Gastroesophageal sphincter (tissue), 4 donors: ENCODE results near the gene CD96. TPM values are rescaled to one million over a fixed set of nuclear protein-coding genes. Genes with fewer than 3 reads are reported as not detected.

Experiments used
- ATAC-seq: fragments of 150-250 bp; one replicate; pipeline ENCODE4 v1.9.1; 2016; ENCODE audit warnings: mild to moderate bottlenecking, moderate library complexity
- H3K27ac ChIP-seq, 4 donors: fragments of 200-600 bp; sonication (generic) in 3 of 4; 1 replicate in 3 of 4; 2 replicates in 1 of 4; pipeline ENCODE4 v1.5.1; 2016 to 2019
- H3K27me3 ChIP-seq: fragments of 200-600 bp; sonication (generic); one replicate; pipeline ENCODE4 v1.5.1; 2019
- H3K36me3 ChIP-seq, 2 donors: fragments of 200-600 bp; sonication (generic); one replicate each; pipeline ENCODE4 v1.5.1; 2019; ENCODE audit warnings: control low read depth in 1 of 2
- H3K4me1 ChIP-seq, 3 donors: fragments of 200-600 bp; sonication (generic); 1 replicate in 2 of 3; 2 replicates in 1 of 3; pipeline ENCODE4 v1.5.1; 2016 to 2019; ENCODE audit warnings: control low read depth in 2 of 3
- H3K4me3 ChIP-seq, 2 donors: fragments of 200-600 bp; sonication (generic); one replicate each; pipeline ENCODE4 v1.5.1; 2019; ENCODE audit warnings: mild to moderate bottlenecking in 1 of 2, moderate library complexity in 1 of 2
- H3K9me3 ChIP-seq, 3 donors: fragments of 200-600 bp; sonication (generic); one replicate each; pipeline ENCODE4 v1.5.1; 2017 to 2019; ENCODE audit warnings: control low read depth in 2 of 3
- EP300 ChIP-seq: sonication (generic); formaldehyde crosslinking; IDR thresholded peaks from one replicate; pipeline ENCODE4 v1.6.1; 2017; ENCODE audit warnings: antibody characterized with exemption, mild to moderate bottlenecking
- POLR2A ChIP-seq, 2 donors: fragments of 450-650 bp; IDR thresholded peaks; one replicate each; pipeline ENCODE4 v1.6.1; 2017; ENCODE audit warnings: antibody characterized with exemption in 2 of 2, mild to moderate bottlenecking in 2 of 2, moderate library complexity in 1 of 2
- POLR2AphosphoS5 ChIP-seq: sonication (generic); formaldehyde crosslinking; IDR thresholded peaks from one replicate; pipeline ENCODE4 v1.6.1; 2017; ENCODE audit warnings: antibody characterized with exemption
- WGBS, 2 donors: methylation state at CpG; one replicate each; pipeline ENCODE4 v1.1.5; 2018; ENCODE audit warnings: low coverage in 1 of 2; 5-methylcytosine and 5-hydroxymethylcytosine counted together
- total RNA-seq, 4 donors: library from RNA; depleted of rRNA; stranded (reverse); fragments of >200 nt; gene quantifications; one replicate each; pipeline ENCODE4 v1.1.0, GENCODE V29; 2016
- TF ChIP-seq, protein P1 (sequence below), 4 experiments: fragments of 200-600 bp in 2 of 4; fragments of 450-650 bp in 2 of 4; sonication (generic) in 1 of 4; IDR thresholded peaks; one replicate each; pipeline ENCODE4 v1.5.1; 2017 to 2019; ENCODE audit warnings: antibody characterized with exemption in 4 of 4, mild to moderate bottlenecking in 2 of 4, moderate library complexity in 2 of 4

Gene CD96
- total RNA-seq, 4 donors from 2014 or later = 0.19 to 1.2 (median 1.0) TPM

DNA sequence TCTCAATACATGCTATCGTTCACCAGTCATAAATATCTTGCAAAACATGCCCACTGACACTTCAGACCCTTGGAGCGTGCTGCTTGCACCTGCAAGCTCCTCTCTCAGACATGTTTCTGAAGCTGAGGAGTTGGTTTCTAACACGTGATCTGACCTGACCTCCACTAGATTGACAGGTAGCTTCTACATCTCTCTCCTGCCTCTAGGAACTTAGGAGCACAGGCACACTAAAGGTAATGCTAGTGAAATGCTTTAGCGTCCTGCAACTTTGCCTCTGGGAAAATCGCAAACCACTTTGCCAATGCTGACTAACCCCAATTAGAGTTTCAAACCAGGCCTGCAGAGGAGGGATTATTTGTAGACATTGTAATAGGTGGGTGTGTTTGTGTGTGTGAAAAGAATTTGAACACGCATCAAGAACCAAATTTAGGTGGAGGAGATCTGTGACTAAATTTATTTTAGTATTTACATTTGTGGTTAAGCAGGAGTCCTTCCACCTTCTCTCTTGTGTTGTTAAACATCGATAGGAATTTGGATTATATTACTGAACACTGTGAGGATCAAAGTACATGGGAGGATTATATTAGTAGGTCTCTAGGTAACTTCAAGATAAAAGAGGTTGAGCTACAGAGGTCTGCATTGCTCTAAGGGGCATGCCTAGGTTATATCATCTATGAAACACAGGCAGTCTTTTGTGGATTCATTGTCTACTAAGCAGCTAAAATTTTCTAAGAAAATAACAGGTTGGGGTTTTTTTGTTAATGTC is 139.8 kb downstream of the CD96 start:
- Histone ChIP-seq H3K27ac (no peak overlapping the region), H3K4me3 (no peak overlapping the region), H3K4me1 (no peaks in the 10 kb centered on the region), H3K36me3 (no peaks in the 10 kb centered on the region), H3K9me3 (no peaks in the 10 kb centered on the region), H3K27me3 (no peaks in the 10 kb centered on the region)
- WGBS, 2 donors = 87 to 100% methylated on average over 2 to 6 of the region's 7 CpGs
- ATAC-seq = no peak
- TF ChIP-seq POLR2A (IDR thresholded peaks at IDR 0.05) (no peak), POLR2AphosphoS5 (no peak), EP300 (no peak)
- TF ChIP-seq, protein P1, sequence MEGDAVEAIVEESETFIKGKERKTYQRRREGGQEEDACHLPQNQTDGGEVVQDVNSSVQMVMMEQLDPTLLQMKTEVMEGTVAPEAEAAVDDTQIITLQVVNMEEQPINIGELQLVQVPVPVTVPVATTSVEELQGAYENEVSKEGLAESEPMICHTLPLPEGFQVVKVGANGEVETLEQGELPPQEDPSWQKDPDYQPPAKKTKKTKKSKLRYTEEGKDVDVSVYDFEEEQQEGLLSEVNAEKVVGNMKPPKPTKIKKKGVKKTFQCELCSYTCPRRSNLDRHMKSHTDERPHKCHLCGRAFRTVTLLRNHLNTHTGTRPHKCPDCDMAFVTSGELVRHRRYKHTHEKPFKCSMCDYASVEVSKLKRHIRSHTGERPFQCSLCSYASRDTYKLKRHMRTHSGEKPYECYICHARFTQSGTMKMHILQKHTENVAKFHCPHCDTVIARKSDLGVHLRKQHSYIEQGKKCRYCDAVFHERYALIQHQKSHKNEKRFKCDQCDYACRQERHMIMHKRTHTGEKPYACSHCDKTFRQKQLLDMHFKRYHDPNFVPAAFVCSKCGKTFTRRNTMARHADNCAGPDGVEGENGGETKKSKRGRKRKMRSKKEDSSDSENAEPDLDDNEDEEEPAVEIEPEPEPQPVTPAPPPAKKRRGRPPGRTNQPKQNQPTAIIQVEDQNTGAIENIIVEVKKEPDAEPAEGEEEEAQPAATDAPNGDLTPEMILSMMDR (IDR thresholded peaks at IDR 0.05) = no peak

DNA sequence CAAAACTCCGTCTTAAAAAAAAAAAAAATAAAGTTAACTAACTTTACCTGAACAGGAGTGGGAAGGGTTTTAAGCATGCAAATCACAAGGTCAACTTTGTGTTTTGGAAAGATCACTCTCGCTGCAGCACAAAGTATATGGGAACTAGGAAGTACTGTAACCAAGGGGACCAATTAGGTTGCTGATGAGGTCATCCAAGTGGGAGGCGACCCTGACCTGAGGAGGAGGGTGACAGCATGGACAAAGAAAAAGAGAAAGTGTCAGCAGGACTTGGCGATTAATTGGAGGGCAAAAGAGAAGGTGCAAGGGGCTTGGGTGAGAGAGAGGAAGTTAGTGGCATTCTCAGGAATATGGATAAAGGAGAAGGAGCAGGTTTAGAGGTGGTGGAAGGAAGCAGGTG is 142.6 kb downstream of the CD96 start:
- ATAC-seq = no peak
- H3K4me3 ChIP-seq = no peak overlapping the region
- H3K36me3 ChIP-seq = no peaks in the 10 kb centered on the region
- H3K27me3 ChIP-seq = no peaks in the 10 kb centered on the region
- no peak for TF ChIP-seq EP300
- TF ChIP-seq, protein P1 (IDR thresholded peaks at IDR 0.05) = no peak
- no peak for TF ChIP-seq POLR2AphosphoS5
- no peak for TF ChIP-seq POLR2A (IDR thresholded peaks at IDR 0.05)
- no peak overlapping the region for H3K27ac ChIP-seq
- WGBS, 2 donors = 70 to 73% methylated on average over 2 to 4 of the region's 4 CpGs
- H3K4me1 ChIP-seq = no peaks in the 10 kb centered on the region
- H3K9me3 ChIP-seq = no peaks in the 10 kb centered on the region

DNA sequence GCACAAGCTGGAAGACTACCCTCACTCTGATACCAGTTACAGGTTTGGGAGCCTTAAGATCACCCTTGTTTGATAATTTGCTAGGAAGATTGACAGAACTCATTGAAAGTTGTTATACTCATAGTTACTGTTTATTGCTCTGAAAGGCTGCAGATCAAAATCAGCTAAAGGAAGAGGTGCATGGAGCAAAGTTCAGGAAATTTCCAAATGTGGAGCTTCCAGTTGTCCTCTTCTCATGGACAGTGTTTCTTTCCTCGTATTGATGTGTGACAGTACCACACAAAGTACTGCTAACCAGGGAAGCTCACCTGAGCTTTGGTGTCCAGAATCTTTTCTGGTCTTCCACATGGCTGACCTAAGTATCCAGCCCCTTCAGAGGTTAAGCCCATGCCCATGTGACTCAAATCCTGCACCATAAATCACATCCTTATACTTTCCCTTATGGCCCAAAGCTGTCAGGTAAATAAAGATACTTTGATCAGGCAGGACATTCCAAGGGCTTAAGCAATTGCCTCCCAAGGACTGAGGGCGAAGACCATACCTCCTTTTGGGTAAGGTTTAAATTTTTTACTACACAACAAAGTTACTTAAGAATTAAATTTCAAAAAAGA is 146.3 kb downstream of the CD96 start:
- 94 to 100% methylated on average over 2 of the region's 2 CpGs for WGBS, 2 donors
- no peaks in the 10 kb centered on the region for H3K27me3 ChIP-seq
- H3K4me3 ChIP-seq = no peak overlapping the region
- no peak for ATAC-seq
- no peaks in the 10 kb centered on the region for H3K4me1 ChIP-seq
- TF ChIP-seq POLR2A (IDR thresholded peaks at IDR 0.05) (no peak), EP300 (no peak), POLR2AphosphoS5 (no peak)
- TF ChIP-seq, protein P1 (IDR thresholded peaks at IDR 0.05) = no peak
- no peaks in the 10 kb centered on the region for H3K36me3 ChIP-seq
- no peak overlapping the region for H3K27ac ChIP-seq
- no peaks in the 10 kb centered on the region for H3K9me3 ChIP-seq

DNA sequence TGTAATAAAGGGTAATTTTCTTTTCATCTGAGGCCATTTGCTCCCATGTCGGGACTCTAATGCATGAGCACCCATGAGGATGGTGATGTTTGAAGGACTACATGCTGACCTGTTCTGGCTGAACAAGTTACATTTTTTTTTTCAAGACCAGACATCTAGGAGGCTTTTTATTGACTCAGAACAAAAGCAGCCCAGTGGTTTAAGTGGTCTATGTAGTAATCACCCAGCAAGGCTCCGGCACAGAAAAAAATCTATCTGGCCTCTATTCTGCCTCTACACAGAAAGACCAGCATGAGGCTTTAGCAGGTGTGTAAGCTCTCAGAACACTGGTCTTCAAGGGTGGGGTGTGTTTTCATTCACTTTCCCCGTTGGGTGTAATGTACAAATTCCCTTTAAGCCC is 148.2 kb downstream of the CD96 start:
- ATAC-seq = no peak
- H3K4me3 ChIP-seq = no peak overlapping the region
- H3K36me3 ChIP-seq = no peaks in the 10 kb centered on the region
- TF ChIP-seq, protein P1 (IDR thresholded peaks at IDR 0.05) = no peak
- TF ChIP-seq POLR2AphosphoS5 (no peak), EP300 (no peak), POLR2A (IDR thresholded peaks at IDR 0.05) (no peak)
- H3K9me3 ChIP-seq = no peaks in the 10 kb centered on the region
- no peak overlapping the region for H3K27ac ChIP-seq
- WGBS, 2 donors = 76 to 79% methylated on average over 2 to 3 of the region's 3 CpGs
- H3K4me1 ChIP-seq = no peaks in the 10 kb centered on the region
- no peaks in the 10 kb centered on the region for H3K27me3 ChIP-seq
